ENCODE measurements around the gene NUCKS1.

NUCKS1 gene

DNA sequence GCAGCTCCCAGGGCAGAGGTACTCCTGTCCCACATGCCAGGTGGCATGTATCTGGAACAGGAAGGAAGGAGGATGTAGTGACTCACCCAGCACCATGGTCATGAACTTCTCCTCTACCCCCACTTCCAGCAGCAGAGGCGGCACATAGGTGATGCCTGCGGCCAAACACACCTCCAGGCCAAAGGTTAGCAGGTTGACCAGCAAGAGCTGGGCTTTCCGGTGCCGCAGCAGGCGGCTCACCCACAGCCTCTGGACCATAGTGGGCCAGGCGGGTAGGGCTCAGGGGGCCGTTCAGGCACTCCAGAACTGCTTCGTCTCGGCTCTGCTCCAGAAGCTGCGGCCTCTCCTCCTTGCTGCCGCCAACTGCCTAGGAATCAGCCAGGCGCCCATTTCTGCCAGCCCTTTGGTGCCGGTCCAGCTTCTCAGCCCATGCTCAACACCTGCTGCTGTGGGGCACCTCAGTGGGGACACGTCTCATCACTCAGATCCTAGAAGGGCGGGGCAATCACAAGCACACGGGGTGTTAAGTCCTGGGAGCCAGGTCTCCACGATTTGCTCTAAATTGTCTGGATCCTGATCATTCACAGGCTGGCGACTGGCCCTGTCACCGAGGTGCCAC is 85.5 kb downstream of the NUCKS1 start:
- H3K36me3 Mint-ChIP-seq (ENCODE audit: low read depth), result no peaks in the 10 kb centered on the region
- H3K9me3 Mint-ChIP-seq, result no peaks in the 10 kb centered on the region
- TF ChIP-seq, protein P1, sequence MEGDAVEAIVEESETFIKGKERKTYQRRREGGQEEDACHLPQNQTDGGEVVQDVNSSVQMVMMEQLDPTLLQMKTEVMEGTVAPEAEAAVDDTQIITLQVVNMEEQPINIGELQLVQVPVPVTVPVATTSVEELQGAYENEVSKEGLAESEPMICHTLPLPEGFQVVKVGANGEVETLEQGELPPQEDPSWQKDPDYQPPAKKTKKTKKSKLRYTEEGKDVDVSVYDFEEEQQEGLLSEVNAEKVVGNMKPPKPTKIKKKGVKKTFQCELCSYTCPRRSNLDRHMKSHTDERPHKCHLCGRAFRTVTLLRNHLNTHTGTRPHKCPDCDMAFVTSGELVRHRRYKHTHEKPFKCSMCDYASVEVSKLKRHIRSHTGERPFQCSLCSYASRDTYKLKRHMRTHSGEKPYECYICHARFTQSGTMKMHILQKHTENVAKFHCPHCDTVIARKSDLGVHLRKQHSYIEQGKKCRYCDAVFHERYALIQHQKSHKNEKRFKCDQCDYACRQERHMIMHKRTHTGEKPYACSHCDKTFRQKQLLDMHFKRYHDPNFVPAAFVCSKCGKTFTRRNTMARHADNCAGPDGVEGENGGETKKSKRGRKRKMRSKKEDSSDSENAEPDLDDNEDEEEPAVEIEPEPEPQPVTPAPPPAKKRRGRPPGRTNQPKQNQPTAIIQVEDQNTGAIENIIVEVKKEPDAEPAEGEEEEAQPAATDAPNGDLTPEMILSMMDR (IDR thresholded peaks at IDR 0.05; ENCODE audit: unreplicated experiment in 3 of 3), result no peak
- peak overlapping the region in 2 of 3 experiments; percentile 46 to 88 for H3K27ac Mint-ChIP-seq
- peaks cover 56% of the 10 kb centered on the region for H3K4me1 Mint-ChIP-seq
- peaks cover 6% of the 10 kb centered on the region for H3K27me3 Mint-ChIP-seq (ENCODE audit: low read depth)
- H3K4me3 Mint-ChIP-seq, result no peak overlapping the region

GRCh38 chr1:205663286-205663936 is 86.6 kb downstream of the NUCKS1 start:
- H3K27me3 Mint-ChIP-seq (ENCODE audit: low read depth), result peaks cover 10% of the 10 kb centered on the region
- H3K27ac Mint-ChIP-seq, result no peak overlapping the region
- no peaks in the 10 kb centered on the region for H3K36me3 Mint-ChIP-seq (ENCODE audit: low read depth)
- no peaks in the 10 kb centered on the region for H3K9me3 Mint-ChIP-seq
- TF ChIP-seq, protein P1 (IDR thresholded peaks at IDR 0.05; ENCODE audit: unreplicated experiment in 3 of 3), result no peak
- no peak overlapping the region for H3K4me3 Mint-ChIP-seq
- peaks cover 52% of the 10 kb centered on the region for H3K4me1 Mint-ChIP-seq

Data from nephron (organoid).